NCI-H446 treated with DMSO at 0.1 percent for 48 hours (cell line): ENCODE data around the gene SVOPL.

ENCODE experiments used
- DNase-seq: peaks from one replicate; lab custom pipeline; 2025; lab: John Stamatoyannopoulos, UW

SVOPL gene

GRCh38 chr7:138607216-138608126 is 93.7 kb downstream of the SVOPL start:
- DNase-seq: no peak

GRCh38 chr7:138606236-138606635 is 94.9 kb downstream of the SVOPL start:
- no peak for DNase-seq

- no peak for DNase-seq
Observed at GRCh38 chr7:138603549-138604318, 97.4 kb downstream of the SVOPL start.

- no peak for DNase-seq
Observed at GRCh38 chr7:138602451-138602850, 98.7 kb downstream of the SVOPL start.

- DNase-seq: no peak
Observed at GRCh38 chr7:138595454-138595853, 105.7 kb downstream of the SVOPL start.

GRCh38 chr7:138590154-138590553 is 111.0 kb downstream of the SVOPL start:
- DNase-seq: no peak

GRCh38 chr7:138588986-138589385 is 112.2 kb downstream of the SVOPL start:
- no peak for DNase-seq

GRCh38 chr7:138587485-138587884 is 113.7 kb downstream of the SVOPL start:
- DNase-seq: no peak

- DNase-seq: no peak
Observed at GRCh38 chr7:138585283-138585993, 115.7 kb downstream of the SVOPL start.

GRCh38 chr7:138584696-138585095 is 116.5 kb downstream of the SVOPL start:
- DNase-seq: no peak

- DNase-seq: no peak
Observed at GRCh38 chr7:138584283-138584682, 116.9 kb downstream of the SVOPL start.

- no peak for DNase-seq
Observed at GRCh38 chr7:138581065-138581464, 120.1 kb downstream of the SVOPL start.

GRCh38 chr7:138579671-138580070 is 121.5 kb downstream of the SVOPL start:
- DNase-seq: no peak

- no peak for DNase-seq
Observed at GRCh38 chr7:138579136-138579535, 122.0 kb downstream of the SVOPL start.

GRCh38 chr7:138575897-138576428 is 125.2 kb downstream of the SVOPL start:
- no peak for DNase-seq

GRCh38 chr7:138573741-138574140 is 127.4 kb downstream of the SVOPL start:
- no peak for DNase-seq

- no peak for DNase-seq
Observed at GRCh38 chr7:138570715-138571114, 130.4 kb downstream of the SVOPL start.

- DNase-seq: no peak
Observed at GRCh38 chr7:138569418-138569817, 131.7 kb downstream of the SVOPL start.

- no peak for DNase-seq
Observed at GRCh38 chr7:138568655-138569054, 132.5 kb downstream of the SVOPL start.

- DNase-seq: no peak
Observed at GRCh38 chr7:138565451-138566114, 135.6 kb downstream of the SVOPL start.

GRCh38 chr7:138565071-138565450 is 136.1 kb downstream of the SVOPL start:
- DNase-seq: no peak

GRCh38 chr7:138564365-138564764 is 136.8 kb downstream of the SVOPL start:
- DNase-seq: no peak
